Mesenchymal stem cell (in vitro differentiated cells and primary cell): ENCODE data around the gene VIPAS39.
A peak's percentile ranks its signal among the peaks of the same experiment; 100 is the strongest.

Experiments used
- DNase-seq: peaks from one replicate; pipeline ENCODE4 v3.0.0-alpha.2; 2013
- H2AFZ ChIP-seq: one replicate; pipeline ENCODE4 v1.6.1; 2013; ENCODE audit warnings: low read depth, mild to moderate bottlenecking, control low read depth, inconsistent platforms, low read length, moderate library complexity
- H2AK5ac ChIP-seq: 2 replicates; pipeline ENCODE4 v1.6.1; 2013; ENCODE audit warnings: low read length, moderate library complexity, mild to moderate bottlenecking, inconsistent platforms; ENCODE audit not compliant: severe bottlenecking
- H2BK120ac ChIP-seq: one replicate; pipeline ENCODE4 v1.6.1; 2013; ENCODE audit warnings: low read depth, mild to moderate bottlenecking, inconsistent platforms, low read length, moderate library complexity
- H2BK12ac ChIP-seq, 2 experiments: one replicate each; pipeline ENCODE4 v1.6.1; 2013; ENCODE audit warnings: inconsistent platforms in 2 of 2, low read length in 2 of 2, mild to moderate bottlenecking in 2 of 2, moderate library complexity in 2 of 2, control low read depth in 1 of 2
- H2BK15ac ChIP-seq: one replicate; pipeline ENCODE4 v1.6.1; 2013; ENCODE audit warnings: mild to moderate bottlenecking, low read depth, inconsistent platforms; ENCODE audit not compliant: poor library complexity, severe bottlenecking
- H2BK5ac ChIP-seq: 2 replicates; pipeline ENCODE4 v1.6.1; 2013; ENCODE audit warnings: low read depth, mild to moderate bottlenecking, low read length, control low read depth, inconsistent platforms; ENCODE audit not compliant: poor library complexity, severe bottlenecking
- H3K14ac ChIP-seq, 2 experiments: one replicate each; pipeline ENCODE4 v1.6.1; 2013; ENCODE audit warnings: inconsistent platforms in 2 of 2, low read length in 2 of 2, control low read depth in 1 of 2, mild to moderate bottlenecking in 1 of 2, moderate library complexity in 1 of 2
- H3K18ac ChIP-seq, 2 experiments: one replicate each; pipeline ENCODE4 v1.6.1; 2013; ENCODE audit warnings: inconsistent platforms in 2 of 2, low read length in 2 of 2, control low read depth in 1 of 2, low read depth in 1 of 2, mild to moderate bottlenecking in 1 of 2
- H3K23ac ChIP-seq, 2 experiments: one replicate each; pipeline ENCODE4 v1.6.1; 2013; ENCODE audit warnings: inconsistent platforms in 2 of 2, low read length in 2 of 2, mild to moderate bottlenecking in 2 of 2, moderate library complexity in 2 of 2, control low read depth in 1 of 2
- H3K27ac ChIP-seq: 2 replicates; pipeline ENCODE4 v1.5.1; 2013; ENCODE audit warnings: mild to moderate bottlenecking, moderate library complexity, low read length, control low read depth, inconsistent platforms; ENCODE audit not compliant: poor library complexity, severe bottlenecking
- H3K27me3 ChIP-seq, 2 experiments: 2 replicates each; pipeline versions ENCODE4 v1.6.1 to v1.7.0; 2013; ENCODE audit warnings: low read length in 2 of 2, mild to moderate bottlenecking in 2 of 2, moderate library complexity in 2 of 2, control low read depth in 1 of 2, inconsistent platforms in 1 of 2; ENCODE audit not compliant: control insufficient read depth in 1 of 2, insufficient read depth in 1 of 2
- H3K36me3 ChIP-seq, 2 experiments: 2 replicates each; pipeline versions ENCODE4 v1.6.1 to v1.7.0; 2013; ENCODE audit warnings: low read length in 2 of 2, control low read depth in 1 of 2, inconsistent platforms in 1 of 2, low read depth in 1 of 2, mild to moderate bottlenecking in 1 of 2; ENCODE audit not compliant: insufficient read depth in 2 of 2, control insufficient read depth in 1 of 2
- H3K4ac ChIP-seq, 2 experiments: one replicate each; pipeline ENCODE4 v1.6.1; 2013; ENCODE audit warnings: inconsistent platforms in 2 of 2, low read length in 2 of 2, mild to moderate bottlenecking in 2 of 2, moderate library complexity in 2 of 2, control low read depth in 1 of 2, low read depth in 1 of 2
- H3K4me1 ChIP-seq: 2 replicates; pipeline ENCODE4 v1.6.1; 2013; ENCODE audit warnings: low read depth, low read length, control low read depth; ENCODE audit not compliant: control insufficient read depth, insufficient read depth
- H3K4me2 ChIP-seq: 2 replicates; pipeline ENCODE4 v1.6.1; 2013; ENCODE audit warnings: low read length, mild to moderate bottlenecking, inconsistent platforms; ENCODE audit not compliant: poor library complexity, severe bottlenecking
- H3K4me3 ChIP-seq, 2 experiments: 2 replicates each; pipeline versions ENCODE4 v1.5.1 to v1.7.0; 2013; ENCODE audit warnings: low read length in 2 of 2, mild to moderate bottlenecking in 2 of 2, control low read depth in 1 of 2, low read depth in 1 of 2; ENCODE audit not compliant: insufficient read depth in 1 of 2
- H3K79me1 ChIP-seq: replicated peaks from 2 replicates; pipeline ENCODE4 v1.6.1; 2013; ENCODE audit warnings: mild to moderate bottlenecking, control low read depth, low read length, inconsistent platforms; ENCODE audit not compliant: poor library complexity, severe bottlenecking
- H3K9ac ChIP-seq: 2 replicates; pipeline ENCODE4 v1.7.0; 2013; ENCODE audit warnings: mild to moderate bottlenecking, low read length, moderate library complexity
- H3K9me3 ChIP-seq: 2 replicates; pipeline ENCODE4 v1.7.0; 2013; ENCODE audit warnings: mild to moderate bottlenecking, low read length; ENCODE audit not compliant: control insufficient read depth
- H4K8ac ChIP-seq: one replicate; pipeline ENCODE4 v1.6.1; 2013; ENCODE audit warnings: inconsistent platforms, mild to moderate bottlenecking, low read length, moderate library complexity
- H4K91ac ChIP-seq: one replicate; pipeline ENCODE4 v1.6.1; 2013; ENCODE audit warnings: mild to moderate bottlenecking, low read length, inconsistent platforms
- WGBS: methylation state at CpG from one replicate; pipeline ENCODE4 v1.1.7; 2013; ENCODE audit warnings: mixed read lengths; 5-methylcytosine and 5-hydroxymethylcytosine counted together

VIPAS39 gene

DNA sequence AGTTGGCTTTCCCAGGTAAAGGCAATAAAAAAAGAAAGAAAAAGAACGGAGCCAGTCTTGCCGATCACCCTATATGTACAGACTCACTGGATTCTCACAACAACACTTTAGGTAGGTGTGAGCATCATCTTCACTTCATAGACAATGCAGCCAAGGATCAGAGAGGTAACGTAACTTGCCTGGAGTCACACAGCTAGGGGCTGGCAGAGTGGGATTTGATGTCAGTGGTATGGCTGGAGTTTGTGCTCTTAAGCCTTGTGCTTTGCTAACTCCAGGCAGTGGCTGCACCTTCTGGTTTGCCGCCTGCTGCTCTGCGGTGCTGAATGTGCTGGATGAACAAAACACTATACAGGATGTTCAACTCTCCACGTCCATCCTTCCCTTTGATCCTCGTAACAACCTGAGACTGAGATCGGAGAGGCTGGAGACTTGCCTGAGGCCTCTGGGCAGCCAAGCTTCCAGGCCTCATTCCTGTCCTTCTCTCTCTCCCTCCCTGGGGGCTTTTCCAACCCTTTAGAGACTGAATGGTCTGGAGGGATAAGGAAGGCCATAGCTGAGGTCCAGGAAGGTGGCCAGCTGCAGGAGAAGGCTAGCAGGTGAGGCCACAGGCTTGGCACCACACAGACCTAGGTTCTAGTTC, 33.1 kb upstream of the VIPAS39 start:
- no peak overlapping the region for H2AFZ ChIP-seq
- H3K4ac ChIP-seq = no peak overlapping the region
- no peak overlapping the region for H3K4me2 ChIP-seq
- no peaks in the 10 kb centered on the region for H3K79me1 ChIP-seq
- no peak overlapping the region for H3K9ac ChIP-seq
- no peak overlapping the region for H3K14ac ChIP-seq
- no peaks in the 10 kb centered on the region for H3K36me3 ChIP-seq
- H3K23ac ChIP-seq = no peak overlapping the region
- H2BK120ac ChIP-seq = no peak overlapping the region
- H3K4me3 ChIP-seq = no peak overlapping the region
- peaks cover 9% of the 10 kb centered on the region for H3K4me1 ChIP-seq
- no peak overlapping the region for H3K18ac ChIP-seq
- no peak overlapping the region for H3K27ac ChIP-seq
- H4K91ac ChIP-seq = no peak overlapping the region
- H2BK15ac ChIP-seq = no peak overlapping the region
- H2BK12ac ChIP-seq = no peak overlapping the region
- DNase-seq = no peak
- H3K9me3 ChIP-seq = no peaks in the 10 kb centered on the region
- no peak overlapping the region for H2AK5ac ChIP-seq
- peaks cover 4 to 20% of the 10 kb centered on the region in 2 experiments for H3K27me3 ChIP-seq
- WGBS = 85% methylated on average over 7 of the region's 8 CpGs
- H4K8ac ChIP-seq = no peak overlapping the region
- no peak overlapping the region for H2BK5ac ChIP-seq

DNA sequence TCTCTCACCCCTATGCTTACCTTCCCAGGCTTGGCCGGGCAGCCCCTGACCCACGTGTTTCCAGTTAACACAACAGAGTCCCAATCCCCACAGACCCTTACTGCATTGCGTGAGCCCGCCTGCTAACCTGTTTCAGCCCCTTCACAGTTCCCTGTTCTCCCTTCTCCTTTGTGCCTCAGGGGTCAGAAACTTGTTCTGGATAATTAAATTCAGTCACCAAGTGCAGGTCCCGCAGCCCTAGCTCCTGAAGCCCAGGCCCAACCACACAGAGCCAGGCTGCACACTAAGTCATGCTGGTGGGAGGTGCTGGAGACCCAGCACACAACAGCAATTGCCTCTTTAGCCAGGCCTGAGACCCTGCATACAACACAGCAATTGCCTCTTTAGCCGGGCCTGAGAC, 31.6 kb upstream of the VIPAS39 start:
- H2BK120ac ChIP-seq = no peak overlapping the region
- WGBS = 86% methylated on average over 6 of the region's 6 CpGs
- peaks cover 23% of the 10 kb centered on the region for H3K4me1 ChIP-seq
- no peaks in the 10 kb centered on the region for H3K79me1 ChIP-seq
- H3K4ac ChIP-seq = no peak overlapping the region
- no peak overlapping the region for H3K4me3 ChIP-seq
- DNase-seq = no peak
- H3K23ac ChIP-seq = no peak overlapping the region
- H2BK12ac ChIP-seq = no peak overlapping the region
- H3K36me3 ChIP-seq = no peaks in the 10 kb centered on the region
- H3K9ac ChIP-seq = no peak overlapping the region
- no peaks in the 10 kb centered on the region for H3K9me3 ChIP-seq
- H3K14ac ChIP-seq = no peak overlapping the region
- H3K18ac ChIP-seq = no peak overlapping the region
- no peak overlapping the region for H2AFZ ChIP-seq
- no peak overlapping the region for H4K91ac ChIP-seq
- H3K27me3 ChIP-seq = peaks cover 4 to 20% of the 10 kb centered on the region in 2 experiments
- H3K4me2 ChIP-seq = no peak overlapping the region
- H2BK15ac ChIP-seq = no peak overlapping the region
- H2BK5ac ChIP-seq = no peak overlapping the region
- no peak overlapping the region for H2AK5ac ChIP-seq
- H4K8ac ChIP-seq = no peak overlapping the region
- no peak overlapping the region for H3K27ac ChIP-seq

DNA sequence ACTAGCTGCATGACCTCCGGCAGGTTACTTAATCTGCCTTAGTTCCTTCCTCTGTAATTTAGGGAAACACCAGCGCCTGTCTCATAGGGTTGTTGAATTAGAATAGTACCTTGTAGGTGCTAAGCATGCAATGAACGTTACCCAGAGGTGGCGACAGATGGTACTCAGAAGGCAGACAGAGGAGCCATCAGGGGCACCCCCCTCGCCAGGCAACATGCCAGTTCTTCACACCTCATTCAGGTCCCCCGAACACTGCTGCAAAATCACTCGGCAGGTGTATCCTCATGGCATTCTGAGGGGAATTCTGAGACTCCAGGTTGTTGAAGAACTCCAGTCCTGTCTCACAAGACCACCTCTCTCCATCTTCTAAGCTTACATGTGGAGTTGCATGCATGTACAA, 31.2 kb upstream of the VIPAS39 start:
- no peak overlapping the region for H2AK5ac ChIP-seq
- H2BK120ac ChIP-seq = no peak overlapping the region
- no peak overlapping the region for H2BK12ac ChIP-seq
- no peak overlapping the region for H3K18ac ChIP-seq
- peaks cover 25% of the 10 kb centered on the region for H3K4me1 ChIP-seq
- H3K36me3 ChIP-seq = no peaks in the 10 kb centered on the region
- WGBS = 81% methylated on average over 7 of the region's 7 CpGs
- peaks cover 4 to 20% of the 10 kb centered on the region in 2 experiments for H3K27me3 ChIP-seq
- no peak overlapping the region for H3K23ac ChIP-seq
- H3K9me3 ChIP-seq = no peaks in the 10 kb centered on the region
- no peak overlapping the region for H2BK5ac ChIP-seq
- no peak overlapping the region for H3K4me3 ChIP-seq
- H3K14ac ChIP-seq = no peak overlapping the region
- DNase-seq = no peak
- no peak overlapping the region for H3K4ac ChIP-seq
- H2BK15ac ChIP-seq = no peak overlapping the region
- no peak overlapping the region for H2AFZ ChIP-seq
- no peak overlapping the region for H4K8ac ChIP-seq
- no peak overlapping the region for H3K9ac ChIP-seq
- H3K27ac ChIP-seq = no peak overlapping the region
- no peak overlapping the region for H4K91ac ChIP-seq
- H3K79me1 ChIP-seq = no peaks in the 10 kb centered on the region
- no peak overlapping the region for H3K4me2 ChIP-seq

- peaks cover 4 to 20% of the 10 kb centered on the region in 2 experiments for H3K27me3 ChIP-seq
- H2BK12ac ChIP-seq = no peak overlapping the region
- H3K23ac ChIP-seq = no peak overlapping the region
- peak; percentile 53 for DNase-seq
- H3K4me3 ChIP-seq = no peak overlapping the region
- H3K36me3 ChIP-seq = no peaks in the 10 kb centered on the region
- peaks cover 30% of the 10 kb centered on the region for H3K4me1 ChIP-seq
- H2BK5ac ChIP-seq = no peak overlapping the region
- H3K14ac ChIP-seq = no peak overlapping the region
- no peak overlapping the region for H3K4ac ChIP-seq
- H2AK5ac ChIP-seq = no peak overlapping the region
- H3K27ac ChIP-seq = no peak overlapping the region
- H3K79me1 ChIP-seq = no peaks in the 10 kb centered on the region
- H3K9me3 ChIP-seq = no peaks in the 10 kb centered on the region
- no peak overlapping the region for H4K91ac ChIP-seq
- no peak overlapping the region for H2AFZ ChIP-seq
- WGBS = 79% methylated on average over 7 of the region's 7 CpGs
- H3K9ac ChIP-seq = no peak overlapping the region
- no peak overlapping the region for H2BK15ac ChIP-seq
- H3K4me2 ChIP-seq = no peak overlapping the region
- no peak overlapping the region for H3K18ac ChIP-seq
- no peak overlapping the region for H2BK120ac ChIP-seq
- H4K8ac ChIP-seq = no peak overlapping the region
Measured at GRCh38 chr14:77485901-77486678, 28.7 kb upstream of the VIPAS39 start.
